ENCODE results near the gene CPLANE2. TPM values are rescaled to one million over a fixed set of nuclear protein-coding genes. Genes with fewer than 3 reads are reported as not detected.
"Not testable (repeated sequence)": the region's sequence is repeated elsewhere in the genome, so short reads cannot be mapped to it uniquely, and the experiment has no call there.

CPLANE2 gene
- total RNA-seq, 1 donor from 2014 or later = 5.1 TPM

DNA sequence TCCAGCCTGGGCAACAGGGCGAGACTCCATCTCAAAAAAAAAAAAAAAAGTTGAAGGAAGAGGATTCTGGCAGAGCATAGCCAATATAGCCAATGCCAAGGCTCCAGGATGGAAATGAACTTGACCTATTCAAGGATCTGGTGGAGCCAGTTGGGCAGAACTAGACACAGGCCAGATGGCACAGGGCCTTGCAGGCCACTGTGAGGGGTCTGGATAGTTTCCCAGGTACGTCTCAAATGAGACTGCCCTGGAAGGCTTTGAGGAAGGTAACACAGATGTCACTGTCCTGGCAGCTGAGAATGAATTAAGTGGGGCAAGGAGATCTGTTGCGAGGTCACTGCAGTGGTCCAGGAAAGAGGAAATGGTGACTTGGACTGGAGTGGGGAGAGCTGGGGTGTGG is 12.5 kb downstream of the CPLANE2 start:
- TF ChIP-seq, protein P1, sequence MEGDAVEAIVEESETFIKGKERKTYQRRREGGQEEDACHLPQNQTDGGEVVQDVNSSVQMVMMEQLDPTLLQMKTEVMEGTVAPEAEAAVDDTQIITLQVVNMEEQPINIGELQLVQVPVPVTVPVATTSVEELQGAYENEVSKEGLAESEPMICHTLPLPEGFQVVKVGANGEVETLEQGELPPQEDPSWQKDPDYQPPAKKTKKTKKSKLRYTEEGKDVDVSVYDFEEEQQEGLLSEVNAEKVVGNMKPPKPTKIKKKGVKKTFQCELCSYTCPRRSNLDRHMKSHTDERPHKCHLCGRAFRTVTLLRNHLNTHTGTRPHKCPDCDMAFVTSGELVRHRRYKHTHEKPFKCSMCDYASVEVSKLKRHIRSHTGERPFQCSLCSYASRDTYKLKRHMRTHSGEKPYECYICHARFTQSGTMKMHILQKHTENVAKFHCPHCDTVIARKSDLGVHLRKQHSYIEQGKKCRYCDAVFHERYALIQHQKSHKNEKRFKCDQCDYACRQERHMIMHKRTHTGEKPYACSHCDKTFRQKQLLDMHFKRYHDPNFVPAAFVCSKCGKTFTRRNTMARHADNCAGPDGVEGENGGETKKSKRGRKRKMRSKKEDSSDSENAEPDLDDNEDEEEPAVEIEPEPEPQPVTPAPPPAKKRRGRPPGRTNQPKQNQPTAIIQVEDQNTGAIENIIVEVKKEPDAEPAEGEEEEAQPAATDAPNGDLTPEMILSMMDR (IDR thresholded peaks at IDR 0.05) = no peak
- H3K27me3 Mint-ChIP-seq = peaks cover 17% of the 10 kb centered on the region
- no peak for ATAC-seq (ENCODE audit: low read depth)
- no peaks in the 10 kb centered on the region for H3K36me3 Mint-ChIP-seq (ENCODE audit: low read depth)
- H3K4me3 Mint-ChIP-seq = no peak overlapping the region
- H3K9me3 Mint-ChIP-seq = no peaks in the 10 kb centered on the region
- CTCF ChIA-PET = no interaction called here
- DNase-seq = no peak
- H3K27ac Mint-ChIP-seq = no peak overlapping the region
- peaks cover 13% of the 10 kb centered on the region for H3K4me1 Mint-ChIP-seq
- intact Hi-C loops (cut with micrococcal nuclease) = no loop called here
- POLR2A ChIA-PET = no interaction called here

DNA sequence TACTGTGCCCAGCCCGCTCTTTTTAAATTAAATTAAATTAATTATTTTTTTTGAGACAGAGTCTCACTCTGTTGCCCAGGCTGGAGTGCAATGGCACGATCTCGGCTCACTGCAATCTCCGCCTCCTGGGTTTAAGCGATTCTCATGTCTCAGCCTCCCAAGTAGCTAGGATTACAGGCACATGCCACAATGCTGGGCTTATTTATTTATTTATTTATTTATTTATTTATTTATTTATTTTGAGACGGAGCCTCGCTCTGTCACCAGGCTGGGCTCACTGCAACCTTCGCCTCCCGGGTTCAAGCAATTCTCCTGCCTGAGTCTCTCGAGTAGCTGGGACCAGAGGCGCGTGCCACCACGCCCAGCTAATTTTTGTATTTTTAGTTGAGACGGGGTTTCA is 14.3 kb downstream of the CPLANE2 start:
- CTCF ChIA-PET = not testable (repeated sequence)

DNA sequence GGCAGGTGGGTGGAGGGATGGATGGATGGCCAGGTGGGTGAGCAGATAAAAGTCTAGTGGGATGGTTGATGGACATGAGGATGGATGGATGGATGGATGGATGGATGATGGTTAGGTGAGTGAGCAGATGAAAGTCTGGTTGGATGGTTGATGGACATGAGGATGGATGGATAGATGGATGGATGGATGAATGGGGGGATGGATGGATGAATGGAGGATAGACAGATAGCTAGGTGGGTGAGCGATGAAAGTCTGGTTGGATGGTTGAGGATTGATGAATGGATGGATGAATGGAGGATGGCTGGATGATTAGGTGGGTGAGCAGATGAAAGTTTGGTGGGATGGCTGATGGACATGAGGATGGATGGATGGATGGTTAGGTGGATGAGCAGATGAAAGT is 15.5 kb downstream of the CPLANE2 start:
- intact Hi-C loops (cut with micrococcal nuclease) = no loop called here
- POLR2A ChIA-PET = interaction anchor here (0.7 kb wide), 1 partner anchor 15 kb away, joined by 4 read pairs; the partner anchor contains the start of gene CPLANE2
- CTCF ChIA-PET = no interaction called here
- Mint-ChIP-seq H3K4me3 (no peak overlapping the region), H3K27me3 (peaks cover 12% of the 10 kb centered on the region), H3K9me3 (no peaks in the 10 kb centered on the region), H3K4me1 (peaks cover 11% of the 10 kb centered on the region), H3K27ac (no peak overlapping the region), H3K36me3 (ENCODE audit: low read depth) (no peaks in the 10 kb centered on the region)
- DNase-seq = no peak
- TF ChIP-seq, protein P1 (IDR thresholded peaks at IDR 0.05) = no peak
- ATAC-seq (ENCODE audit: low read depth) = no peak

More for the DNA sequence above, 14.3 kb downstream of the CPLANE2 start:
- DNase-seq; intact Hi-C loops (cut with micrococcal nuclease); H3K36me3 Mint-ChIP-seq (ENCODE audit: low read depth); H3K4me3 Mint-ChIP-seq; POLR2A ChIA-PET; H3K4me1 Mint-ChIP-seq; H3K27ac Mint-ChIP-seq; H3K9me3 Mint-ChIP-seq; ATAC-seq (ENCODE audit: low read depth): not testable (repeated sequence)
- H3K27me3 Mint-ChIP-seq = peaks cover 17% of the 10 kb centered on the region

DNA sequence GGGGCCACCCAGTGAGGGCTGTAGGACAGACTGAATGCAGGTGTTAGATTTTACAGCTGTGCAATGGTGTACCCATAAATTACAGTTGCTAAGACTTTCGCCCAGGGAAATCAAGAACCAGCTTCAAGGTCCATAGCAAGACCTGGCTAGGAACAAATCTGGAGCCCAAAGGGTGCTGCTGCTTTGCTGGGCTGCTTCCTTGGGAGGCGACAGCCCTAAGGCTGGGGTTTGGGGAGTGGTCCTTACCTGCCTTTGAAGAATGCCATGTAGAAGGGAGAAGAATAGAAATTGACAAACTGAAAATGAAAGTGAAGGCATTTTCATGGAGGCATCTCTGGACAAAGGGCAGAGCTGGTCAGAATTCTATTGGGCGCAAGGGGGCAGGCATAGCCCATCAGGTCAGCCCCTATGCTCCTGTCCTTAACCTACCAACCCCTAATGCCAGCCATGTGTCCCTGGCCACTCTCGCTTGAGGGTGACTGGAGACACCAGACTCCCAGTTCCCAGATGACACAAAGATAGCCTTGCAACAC is 16.9 kb downstream of the CPLANE2 start:
- H3K9me3 Mint-ChIP-seq = no peaks in the 10 kb centered on the region
- H3K4me1 Mint-ChIP-seq = peaks cover 20% of the 10 kb centered on the region
- ATAC-seq (ENCODE audit: low read depth) = no peak
- H3K27me3 Mint-ChIP-seq = peaks cover 2% of the 10 kb centered on the region
- intact Hi-C loops (cut with micrococcal nuclease) = loop anchor here (5.0 kb wide), 1 partner anchor 603 kb away; the partner anchor contains the start of gene DDI2
- TF ChIP-seq, protein P1 (IDR thresholded peaks at IDR 0.05) = no peak
- POLR2A ChIA-PET = no interaction called here
- no peaks in the 10 kb centered on the region for H3K36me3 Mint-ChIP-seq (ENCODE audit: low read depth)
- no peak for DNase-seq
- H3K27ac Mint-ChIP-seq = no peak overlapping the region
- CTCF ChIA-PET = no interaction called here
- H3K4me3 Mint-ChIP-seq = no peak overlapping the region

DNA sequence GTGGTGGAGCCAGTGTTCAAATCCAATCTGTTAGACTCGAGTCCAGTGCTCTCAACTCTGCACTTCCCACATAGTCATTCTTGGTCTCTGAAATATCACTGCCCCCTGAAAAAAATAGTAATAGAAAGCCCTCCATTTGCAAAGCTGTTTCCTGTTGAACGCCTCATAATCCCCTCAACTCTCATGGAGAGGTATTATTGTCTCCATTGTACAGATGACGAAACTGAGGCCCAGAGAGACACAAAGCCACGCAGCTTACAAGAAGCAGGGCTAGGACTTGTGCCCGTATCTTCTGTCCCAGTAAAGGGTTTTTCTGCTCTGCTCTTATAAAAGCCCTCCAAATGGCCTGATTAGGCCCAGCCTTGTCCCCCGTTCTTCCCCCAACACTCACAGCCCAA is 18.3 kb downstream of the CPLANE2 start:
- peaks cover 20% of the 10 kb centered on the region for H3K4me1 Mint-ChIP-seq
- no peaks in the 10 kb centered on the region for H3K9me3 Mint-ChIP-seq
- H3K27ac Mint-ChIP-seq = peak overlapping the region; percentile 53
- DNase-seq (no peak), ATAC-seq (ENCODE audit: low read depth) (no peak)
- H3K27me3 Mint-ChIP-seq = no peaks in the 10 kb centered on the region
- TF ChIP-seq, protein P1 (IDR thresholded peaks at IDR 0.05) = no peak
- no peaks in the 10 kb centered on the region for H3K36me3 Mint-ChIP-seq (ENCODE audit: low read depth)
- ChIA-PET POLR2A (interaction anchor here (3.0 kb wide), 1 partner anchor 12 kb away, joined by 32 read pairs; no protein-coding TSS in a partner anchor), CTCF (interaction anchor here (0.9 to 3.1 kb wide), 3 partner anchors 13 to 136 kb away, joined by 3 to 10 read pairs (median 3); no protein-coding TSS in a partner anchor)
- no peak overlapping the region for H3K4me3 Mint-ChIP-seq
- intact Hi-C loops (cut with micrococcal nuclease) = loop anchor here (5.0 kb wide), 1 partner anchor 601 kb away; the partner anchor contains the start of gene DDI2
